GM13976 (cell line): ENCODE results near the gene RHD.
"Not testable (repeated sequence)": the region's sequence is repeated elsewhere in the genome, so short reads cannot be mapped to it uniquely, and the experiment has no call there.

Source experiments
- DNase-seq: peaks from one replicate; pipeline ENCODE4 v3.0.0; 2012; ENCODE audit warnings: low spot score
- in situ Hi-C: fragments of 300-500 bp; cut with MboI; formaldehyde crosslinking; loops from one replicate; pipeline ENCODE4 v1.12.0; 2022; ENCODE audit warnings: low sequenced_read_pairs, mixed read lengths, inconsistent platforms; ENCODE audit not compliant: unreplicated experiment
- TF ChIP-seq, protein P1 (sequence below): IDR thresholded peaks from 2 replicates; pipeline ENCODE4 v1.5.1; 2012; ENCODE audit warnings: borderline replicate concordance, mild to moderate bottlenecking; ENCODE audit not compliant: insufficient read depth; ENCODE audit errors: extremely low read depth, missing control alignments, control extremely low read depth

The RHD gene

GRCh38 chr1:25355841-25356395 is 83.6 kb downstream of the RHD start:
- TF ChIP-seq, protein P1, sequence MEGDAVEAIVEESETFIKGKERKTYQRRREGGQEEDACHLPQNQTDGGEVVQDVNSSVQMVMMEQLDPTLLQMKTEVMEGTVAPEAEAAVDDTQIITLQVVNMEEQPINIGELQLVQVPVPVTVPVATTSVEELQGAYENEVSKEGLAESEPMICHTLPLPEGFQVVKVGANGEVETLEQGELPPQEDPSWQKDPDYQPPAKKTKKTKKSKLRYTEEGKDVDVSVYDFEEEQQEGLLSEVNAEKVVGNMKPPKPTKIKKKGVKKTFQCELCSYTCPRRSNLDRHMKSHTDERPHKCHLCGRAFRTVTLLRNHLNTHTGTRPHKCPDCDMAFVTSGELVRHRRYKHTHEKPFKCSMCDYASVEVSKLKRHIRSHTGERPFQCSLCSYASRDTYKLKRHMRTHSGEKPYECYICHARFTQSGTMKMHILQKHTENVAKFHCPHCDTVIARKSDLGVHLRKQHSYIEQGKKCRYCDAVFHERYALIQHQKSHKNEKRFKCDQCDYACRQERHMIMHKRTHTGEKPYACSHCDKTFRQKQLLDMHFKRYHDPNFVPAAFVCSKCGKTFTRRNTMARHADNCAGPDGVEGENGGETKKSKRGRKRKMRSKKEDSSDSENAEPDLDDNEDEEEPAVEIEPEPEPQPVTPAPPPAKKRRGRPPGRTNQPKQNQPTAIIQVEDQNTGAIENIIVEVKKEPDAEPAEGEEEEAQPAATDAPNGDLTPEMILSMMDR = no peak
- no peak for DNase-seq
- in situ Hi-C loops = no loop called here

DNA sequence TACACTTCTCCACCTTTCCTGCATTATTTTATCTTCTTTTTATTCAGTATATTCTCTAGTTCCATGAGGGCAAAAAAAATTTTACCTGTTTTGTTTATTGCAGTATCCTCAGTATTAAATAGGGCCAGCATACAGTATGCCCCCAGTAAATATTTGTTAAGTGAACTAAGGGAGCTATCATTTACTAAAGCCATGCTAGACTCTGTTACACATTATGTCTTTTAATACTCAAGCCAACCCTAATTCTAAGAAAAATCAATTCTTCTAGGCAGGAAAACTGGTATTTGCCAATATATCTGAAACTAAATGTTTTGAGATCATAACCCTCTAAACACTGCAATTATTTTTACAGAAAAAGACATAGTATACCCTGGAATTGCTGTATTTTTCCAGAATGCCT is 84.1 kb downstream of the RHD start:
- TF ChIP-seq, protein P1 = no peak
- in situ Hi-C loops = no loop called here
- no peak for DNase-seq

- in situ Hi-C loops = no loop called here
- TF ChIP-seq, protein P1 = no peak
- DNase-seq = no peak
Observed at GRCh38 chr1:25356848-25357247, 84.5 kb downstream of the RHD start.

- in situ Hi-C loops = no loop called here
- DNase-seq = no peak
- TF ChIP-seq, protein P1 = no peak
Observed at GRCh38 chr1:25360596-25361581, 88.6 kb downstream of the RHD start.

DNA sequence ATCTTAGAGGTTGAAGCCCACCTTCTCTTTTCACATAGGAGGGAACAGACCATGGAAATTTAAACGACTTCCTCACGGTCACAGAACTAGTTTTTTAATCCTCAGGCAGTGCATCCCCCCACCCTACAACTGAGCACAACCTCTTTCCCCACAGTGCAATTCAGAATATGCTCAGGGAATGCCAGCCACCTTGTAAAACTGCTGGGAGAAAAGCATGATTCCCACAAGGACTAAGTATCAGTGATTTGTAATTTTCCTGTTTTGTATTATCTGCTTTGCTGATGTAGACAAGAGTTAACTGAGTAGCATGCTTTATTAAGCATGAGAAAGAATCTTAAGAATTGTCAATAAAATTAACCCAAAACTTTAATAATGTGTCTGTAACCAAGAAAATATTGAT is 89.6 kb downstream of the RHD start:
- in situ Hi-C loops = no loop called here
- no peak for DNase-seq
- TF ChIP-seq, protein P1 = no peak

DNA sequence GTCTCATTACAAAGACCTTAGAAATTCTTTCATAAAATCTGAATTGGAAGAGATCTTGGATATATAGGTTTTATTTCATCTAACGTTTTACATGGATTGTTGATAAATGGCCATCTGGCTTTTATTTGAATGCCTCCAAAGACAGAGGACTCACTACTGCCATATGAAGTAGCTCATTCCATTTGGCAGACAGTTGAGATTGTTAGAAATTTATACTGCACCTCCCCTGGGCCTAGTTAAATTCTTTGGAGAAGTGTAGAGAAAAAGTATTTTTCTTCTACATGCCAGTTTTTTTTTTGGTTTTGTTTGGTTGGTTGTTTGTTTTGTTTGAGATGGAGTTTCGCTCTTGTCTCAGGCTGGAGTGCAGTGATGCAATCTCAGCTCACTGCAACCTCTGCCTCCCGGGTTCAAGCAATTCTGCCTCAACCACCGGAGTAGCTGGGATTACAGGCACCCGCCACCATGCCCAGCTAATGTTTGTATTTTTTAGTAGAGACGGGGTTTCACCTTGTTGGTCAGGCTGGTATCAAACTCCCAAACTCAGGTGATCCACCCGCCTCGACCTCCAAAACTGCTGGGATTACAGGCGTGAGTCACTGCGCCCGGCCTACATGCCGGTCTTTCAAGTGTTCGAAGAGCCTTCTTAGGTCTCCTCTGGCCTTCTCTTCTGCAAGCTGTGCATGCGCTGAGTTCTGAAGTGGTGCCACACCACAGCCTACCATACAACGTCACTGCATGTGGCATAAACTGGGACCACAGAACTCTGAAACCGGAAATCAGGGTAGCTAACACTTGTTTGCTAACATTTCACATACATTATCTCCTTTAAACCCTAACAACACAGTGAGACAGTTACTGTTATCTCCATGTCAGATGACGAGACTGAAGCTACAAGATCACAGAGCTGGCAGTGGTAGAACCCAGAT is 90.6 kb downstream of the RHD start:
- DNase-seq, in situ Hi-C loops: not testable (repeated sequence)

- DNase-seq = no peak
- in situ Hi-C loops = no loop called here
- TF ChIP-seq, protein P1 = no peak
Observed at GRCh38 chr1:25369241-25369640, 96.9 kb downstream of the RHD start.

GRCh38 chr1:25369691-25370271 is 97.5 kb downstream of the RHD start:
- DNase-seq, in situ Hi-C loops: not testable (repeated sequence)

- in situ Hi-C loops, DNase-seq: not testable (repeated sequence)
Observed at GRCh38 chr1:25371757-25372156, 99.4 kb downstream of the RHD start.

DNA sequence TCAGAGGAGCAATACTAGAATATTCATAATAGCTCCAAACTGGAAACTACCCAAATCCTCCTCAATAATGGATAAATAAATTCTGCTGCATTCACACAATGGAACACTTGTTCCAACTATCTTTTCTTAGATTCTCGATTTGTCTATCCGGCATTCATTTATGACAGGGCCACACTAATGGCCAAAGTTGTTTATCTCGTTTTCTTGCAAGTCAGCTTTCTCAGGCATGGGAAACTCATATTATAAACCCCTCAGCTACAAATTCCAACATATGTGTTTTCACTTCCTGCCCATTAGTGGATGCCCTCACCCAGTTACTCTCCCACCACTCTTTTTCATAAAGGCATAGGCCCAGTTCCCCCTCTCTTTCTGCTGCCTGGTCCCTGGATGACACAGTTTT is 106.1 kb downstream of the RHD start:
- in situ Hi-C loops, DNase-seq: not testable (repeated sequence)
